Cerebellar nuclear complex (tissue), 1 donor: ENCODE data around the gene CACNB4.

Experiments
- DNase-seq, 2 experiments: peaks; one replicate each; lab custom pipeline; 2025; lab: John Stamatoyannopoulos, UW

CACNB4 gene

DNA sequence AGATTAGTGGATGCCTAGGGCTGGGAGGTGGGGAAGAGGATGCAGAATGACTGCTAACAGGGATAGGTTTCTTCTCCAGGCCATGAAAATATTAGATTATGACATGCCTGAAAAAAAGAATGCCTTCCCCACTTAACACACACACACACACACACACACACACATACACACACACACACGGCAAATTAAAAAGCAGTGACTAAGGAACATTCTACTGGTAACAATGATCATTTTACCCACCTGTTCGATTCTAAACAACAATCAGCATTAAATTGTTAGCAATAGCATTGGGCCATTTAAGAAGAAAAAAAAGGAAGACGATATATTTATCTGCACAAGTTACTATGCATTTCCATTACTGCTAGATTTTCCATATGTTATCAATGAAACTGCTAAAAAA is 10.8 kb downstream of the CACNB4 start:
- DNase-seq = no peak

DNA sequence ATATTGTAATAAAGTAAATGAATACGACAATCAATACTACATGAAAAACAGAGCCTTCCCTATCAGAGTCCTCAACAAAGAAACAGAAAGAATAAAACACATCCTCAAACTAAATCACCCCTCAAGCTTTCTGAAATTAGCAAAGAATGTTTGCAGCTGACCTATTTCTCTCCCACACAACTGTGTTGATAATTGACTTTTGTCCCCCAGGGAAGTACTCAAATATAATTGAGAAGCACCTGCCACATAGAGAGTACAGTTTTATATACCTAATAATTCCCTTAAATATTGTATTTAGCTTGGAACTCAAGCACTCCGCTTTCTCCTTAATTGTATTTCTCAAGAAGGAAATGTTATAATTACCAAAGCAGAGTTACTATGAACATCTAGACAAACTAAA is 12.6 kb downstream of the CACNB4 start:
- no peak for DNase-seq

DNA sequence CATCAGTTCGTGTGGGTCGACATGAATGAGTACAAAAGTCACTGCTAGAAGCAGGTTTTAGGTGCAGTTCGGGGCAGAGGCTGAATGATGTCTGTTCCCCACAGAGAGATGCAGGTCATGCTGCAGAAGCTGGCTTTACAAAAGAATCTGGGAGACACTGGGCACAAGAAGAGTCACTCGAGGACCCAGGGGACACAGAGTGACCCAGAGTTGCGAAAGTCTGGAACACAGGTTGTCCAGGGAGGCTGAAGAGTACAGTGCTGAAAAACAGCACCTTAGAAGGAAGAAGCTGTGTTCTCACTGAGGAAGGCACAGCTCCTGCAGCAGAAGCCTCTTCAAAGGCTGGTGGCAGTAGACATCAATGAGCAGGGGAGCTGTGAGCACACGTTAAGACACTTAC is 14.8 kb downstream of the CACNB4 start:
- DNase-seq = no peak

DNA sequence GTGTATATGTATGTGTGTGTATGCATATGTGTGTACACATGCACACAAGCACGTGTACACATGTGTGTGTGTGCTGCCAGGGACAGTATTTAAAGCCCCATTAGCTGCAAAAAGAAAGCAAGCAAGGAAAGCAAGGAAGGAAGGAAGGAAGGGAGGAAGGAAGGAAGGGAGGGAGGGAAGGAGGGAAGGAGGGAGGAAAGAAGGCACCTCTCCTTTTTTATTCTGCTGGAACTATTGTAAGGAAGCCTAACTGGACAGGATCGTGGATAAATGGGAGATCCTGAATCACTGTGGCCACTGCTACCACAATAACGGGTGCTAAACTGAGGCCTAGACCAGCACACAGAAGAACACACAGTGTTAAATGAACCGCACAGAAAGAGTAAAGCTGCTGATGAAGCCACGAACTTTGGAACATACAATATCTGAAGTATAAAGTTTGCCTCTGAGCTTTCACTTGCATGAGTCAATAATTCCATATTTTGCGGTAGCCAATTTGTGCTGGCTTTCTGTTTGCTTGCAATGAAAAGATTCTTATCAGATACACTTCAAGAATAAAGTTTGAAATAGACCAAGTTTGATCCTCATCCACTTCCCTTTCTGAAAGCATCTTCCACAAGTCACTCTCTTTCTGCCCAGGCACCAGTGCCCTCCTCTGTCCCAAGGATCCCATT is 15.5 kb downstream of the CACNB4 start:
- no peak for DNase-seq

DNA sequence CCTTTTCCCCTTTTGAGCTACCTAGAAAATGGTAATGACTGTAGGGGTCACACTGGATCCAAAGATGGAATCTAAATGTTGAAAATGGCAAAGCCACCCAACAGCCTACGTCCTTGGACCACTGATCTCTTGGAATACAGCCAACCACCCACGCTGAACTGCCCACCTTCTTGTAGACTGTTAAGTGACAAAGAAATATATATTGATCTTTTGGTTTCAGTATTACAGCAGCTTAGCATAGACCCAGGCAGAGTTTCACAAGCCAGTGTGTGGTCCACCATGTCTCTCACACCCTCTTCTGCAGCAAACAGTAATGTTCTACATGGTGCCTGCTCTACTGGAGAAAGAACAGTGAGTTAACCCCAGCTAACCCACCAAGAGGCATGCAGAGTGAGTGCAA is 20.2 kb downstream of the CACNB4 start:
- no peak for DNase-seq

DNA sequence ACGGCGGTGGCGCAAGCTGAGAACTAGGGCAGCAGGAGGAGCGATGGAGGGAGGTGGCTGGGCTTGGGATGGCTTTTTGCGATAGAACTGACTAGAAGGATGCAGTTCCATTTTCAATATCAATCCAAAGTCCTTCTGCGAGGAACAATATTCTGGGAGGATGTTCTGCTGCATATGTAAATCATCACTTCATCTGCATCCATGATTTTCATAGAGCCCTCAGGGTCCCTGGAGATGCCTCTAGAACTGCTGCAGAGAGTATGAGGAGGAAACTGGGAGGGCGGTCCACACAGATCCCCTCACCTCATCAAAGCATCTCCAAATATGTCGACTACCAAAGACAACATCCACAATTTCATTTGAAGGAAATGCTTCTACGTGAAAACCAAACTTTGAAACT is 20.8 kb downstream of the CACNB4 start:
- DNase-seq = no peak

DNA sequence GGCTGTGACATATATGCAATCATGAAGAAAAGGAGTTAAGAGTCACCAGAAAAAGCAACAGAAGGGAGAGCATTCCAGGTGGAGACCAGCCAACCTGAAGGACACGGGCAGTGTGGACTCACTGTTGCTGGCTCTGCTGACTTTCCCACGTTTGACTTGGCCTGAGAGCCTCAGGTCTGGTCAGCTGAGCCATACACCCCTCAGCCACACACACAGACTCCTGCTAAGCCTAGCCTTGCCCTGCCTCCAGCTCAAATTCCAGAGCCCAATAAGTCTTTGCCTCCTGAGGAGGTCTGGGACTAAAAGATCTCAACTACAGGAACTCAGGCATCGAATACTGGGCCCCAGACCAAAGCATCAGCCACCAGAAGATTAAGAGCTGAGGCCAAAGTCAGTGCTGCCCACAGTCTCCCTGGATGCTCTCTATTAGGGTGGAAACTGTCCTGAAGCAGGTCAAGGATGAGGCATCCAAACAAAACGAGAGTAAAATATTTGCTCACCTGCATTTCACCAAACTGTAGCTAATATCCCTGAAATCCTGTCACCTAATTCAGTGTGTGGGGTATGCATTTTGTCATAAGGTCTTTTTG is 23.3 kb downstream of the CACNB4 start:
- no peak for DNase-seq

DNA sequence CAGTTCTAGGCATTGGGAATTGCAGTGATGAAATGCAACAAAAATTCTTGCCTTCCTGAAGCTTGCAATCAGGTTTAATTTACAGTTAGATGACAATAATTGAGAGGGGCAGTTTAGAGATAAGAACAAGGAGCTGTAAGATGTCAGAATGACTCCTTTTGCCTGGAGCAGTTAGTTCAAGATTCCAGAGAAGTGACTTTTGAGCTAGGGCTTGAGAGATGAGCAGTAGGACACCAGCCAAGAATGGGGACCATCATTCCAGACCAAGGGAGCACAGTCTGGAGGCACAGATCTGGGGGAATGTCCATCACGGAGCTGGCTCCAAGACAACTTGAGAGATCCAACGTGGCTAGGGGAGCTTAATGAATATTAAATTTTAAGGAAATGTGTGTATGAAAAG is 26.8 kb downstream of the CACNB4 start:
- no peak for DNase-seq

DNA sequence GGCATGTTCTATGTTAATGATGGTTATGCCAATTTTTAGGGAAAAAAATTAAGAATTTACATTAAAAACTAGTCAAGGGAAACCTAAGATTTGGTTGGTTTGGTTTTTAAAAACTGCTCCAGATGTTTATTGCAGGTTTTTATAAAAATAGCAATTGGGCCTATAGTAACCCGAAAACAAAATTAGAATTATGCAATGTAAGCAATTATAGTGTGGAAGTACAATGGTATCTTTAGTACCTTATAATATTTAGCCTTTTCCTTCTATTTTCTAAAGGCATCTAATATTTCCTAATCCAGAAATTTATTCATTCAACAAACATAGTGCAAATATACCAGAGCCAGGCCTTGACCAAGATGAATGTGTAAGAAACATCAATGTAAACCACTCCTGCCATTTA is 27.3 kb downstream of the CACNB4 start:
- DNase-seq = no peak

DNA sequence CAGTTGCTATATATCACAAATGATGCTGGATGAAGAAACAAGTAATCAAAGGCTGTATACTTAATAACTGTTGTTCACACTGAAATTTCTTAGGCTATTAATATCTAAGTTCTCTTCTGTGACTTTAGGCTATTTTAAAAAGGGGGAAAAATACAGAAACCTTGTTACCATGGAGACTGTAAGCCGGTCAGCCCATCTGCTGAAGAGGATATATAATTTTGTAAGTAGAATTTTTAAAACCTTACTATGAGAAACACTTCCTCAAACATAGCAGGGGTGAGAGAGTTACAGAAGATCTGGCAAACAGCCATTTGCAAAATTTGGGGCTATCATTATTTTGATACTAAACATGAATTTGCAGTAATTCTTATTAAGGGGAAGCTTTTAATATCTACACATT is 27.8 kb downstream of the CACNB4 start:
- DNase-seq = no peak

DNA sequence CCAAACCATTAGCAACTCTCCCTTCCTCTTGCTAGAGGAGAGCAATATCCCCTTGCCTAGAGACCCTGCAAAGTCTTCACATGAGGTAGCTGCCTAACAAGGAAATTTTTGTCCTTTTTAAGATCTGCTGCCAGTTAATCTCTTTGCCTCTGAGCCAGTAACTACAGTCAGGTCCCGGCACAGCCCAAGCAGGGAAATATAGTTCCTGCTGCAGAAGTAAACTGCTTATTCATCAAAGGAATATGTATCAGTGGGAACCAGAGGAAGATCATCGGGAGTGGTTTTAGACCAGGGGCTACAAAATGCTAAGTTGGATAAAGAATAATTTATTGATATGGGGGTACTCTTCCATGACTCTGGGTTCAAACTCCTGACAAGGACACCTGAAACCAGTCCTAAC is 30.6 kb downstream of the CACNB4 start:
- no peak for DNase-seq

DNA sequence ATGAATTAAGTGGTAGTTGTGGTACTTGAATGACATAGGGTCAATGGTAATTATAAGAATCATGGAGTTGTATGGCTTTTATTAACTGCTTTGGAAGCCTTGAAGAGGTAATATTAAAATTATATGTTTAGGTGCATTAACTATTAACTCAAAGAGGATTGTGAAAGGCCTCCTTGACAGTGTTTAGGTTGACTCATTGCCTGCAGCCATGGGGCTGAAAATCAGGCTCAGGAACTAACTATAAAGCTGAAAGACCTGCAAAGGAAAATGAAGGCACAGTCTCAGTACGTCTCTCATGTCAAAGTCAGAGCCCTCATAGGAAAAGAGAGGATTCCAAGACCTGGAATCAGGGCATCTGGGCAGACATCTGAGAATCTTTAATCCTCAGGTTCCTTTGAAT is 31.0 kb downstream of the CACNB4 start:
- DNase-seq = no peak

DNA sequence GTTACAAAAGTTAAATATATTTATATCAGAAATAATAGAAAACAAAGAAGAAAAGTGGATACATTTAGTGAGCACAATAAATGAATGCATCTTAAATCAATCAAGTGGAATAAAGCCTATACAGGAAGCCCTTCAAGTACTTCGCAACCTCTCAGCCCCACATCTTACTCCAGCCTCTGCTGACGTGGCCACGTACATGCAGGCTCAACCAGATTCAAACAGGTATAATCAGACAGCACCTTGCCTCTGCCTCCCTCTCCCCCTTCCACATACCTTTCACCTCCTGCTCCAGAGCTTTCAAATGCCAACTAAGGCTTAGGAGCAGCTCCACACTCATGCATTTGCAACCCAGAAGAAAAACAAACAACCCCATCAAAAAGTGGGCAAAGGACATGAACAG is 32.9 kb downstream of the CACNB4 start:
- DNase-seq = no peak

DNA sequence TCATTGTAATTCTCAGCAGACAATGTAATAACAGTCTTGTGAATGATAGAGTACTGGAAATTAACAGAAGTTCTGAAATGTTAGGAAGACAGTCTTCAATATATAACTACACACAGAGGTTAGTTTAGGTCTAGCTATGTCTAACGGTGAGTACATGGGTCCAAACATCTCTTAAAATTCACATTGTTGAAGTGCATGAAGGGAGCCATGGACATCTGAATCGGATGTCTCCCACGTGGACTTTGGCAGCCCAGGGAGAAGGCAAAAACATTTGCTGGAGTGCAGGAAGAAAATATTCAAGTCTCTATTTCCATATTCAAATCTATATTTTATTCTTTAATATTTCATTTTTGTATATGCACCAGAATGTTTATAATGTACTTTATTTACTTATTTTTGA is 34.8 kb downstream of the CACNB4 start:
- DNase-seq = no peak

DNA sequence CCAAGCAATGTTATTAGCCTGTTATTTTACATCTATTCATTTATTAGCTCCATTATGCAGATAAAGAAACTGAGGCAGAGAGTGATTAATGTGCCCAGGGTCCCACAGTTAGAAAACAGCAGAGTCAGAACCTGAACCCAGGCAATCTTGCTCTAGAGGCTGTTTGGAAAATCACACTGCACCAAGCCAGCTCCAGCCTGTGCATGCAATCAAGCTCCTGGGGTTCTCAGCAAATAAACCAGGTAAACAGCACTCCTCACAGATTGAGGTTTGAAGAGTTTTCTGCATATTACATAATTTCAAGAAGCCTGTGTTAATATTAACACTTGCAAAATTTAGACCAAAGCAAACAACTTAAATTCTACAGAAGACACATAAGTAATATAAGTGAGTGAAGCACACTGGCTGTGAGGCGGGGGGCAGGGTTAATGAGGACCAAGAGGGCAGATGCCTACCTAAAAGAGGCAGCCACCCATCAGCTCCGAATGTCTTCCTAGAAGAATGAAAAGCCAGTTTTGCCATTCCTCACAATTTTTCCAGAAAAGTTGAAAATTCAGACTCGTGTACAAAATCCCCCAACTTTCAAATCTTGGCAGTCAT is 35.4 kb downstream of the CACNB4 start:
- no peak for DNase-seq

DNA sequence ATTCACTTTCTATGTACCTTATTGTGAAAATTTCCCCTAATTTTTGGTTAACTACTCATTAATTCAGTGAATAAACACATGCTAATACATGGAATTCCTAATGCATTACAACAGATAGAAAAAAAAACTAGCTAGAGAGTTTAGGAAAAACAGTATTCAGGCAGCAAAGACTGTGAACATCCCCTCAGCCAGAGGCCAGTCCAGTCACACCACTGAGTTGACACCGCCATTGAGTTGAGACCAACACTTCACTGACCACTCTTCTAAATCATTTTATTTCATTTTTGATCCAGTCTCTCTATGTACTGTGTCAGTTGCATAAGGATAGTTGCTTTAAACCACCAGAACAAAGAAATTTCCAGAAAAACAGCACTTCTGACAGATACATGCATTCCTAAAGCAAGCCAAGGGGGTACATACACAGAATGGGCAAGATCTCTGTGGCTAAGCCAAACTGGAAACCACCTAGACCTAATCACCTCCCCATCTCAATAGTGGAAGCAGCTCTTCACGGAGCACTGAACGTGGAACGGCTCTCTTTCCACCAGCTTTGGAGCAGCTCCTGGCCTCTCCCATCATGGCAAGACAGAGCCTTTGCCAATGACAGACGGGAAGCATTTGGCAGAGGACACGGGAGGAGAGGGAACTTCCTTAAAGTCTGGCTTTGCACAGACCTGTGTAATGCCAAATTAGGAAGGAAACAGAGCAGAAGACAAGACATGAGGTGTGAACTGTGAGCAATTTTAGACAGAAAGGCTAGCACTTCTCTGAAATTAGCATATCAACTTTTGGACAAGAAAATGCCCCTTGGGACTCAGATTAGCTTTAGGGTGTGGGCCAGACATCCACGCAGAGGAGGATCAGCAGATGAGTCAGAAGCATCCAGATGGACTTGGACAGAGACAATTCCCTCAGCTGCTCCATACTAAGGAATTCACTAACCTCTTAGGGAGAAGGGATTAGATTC is 36.4 kb downstream of the CACNB4 start:
- peak; percentile 80 to 94 for DNase-seq

DNA sequence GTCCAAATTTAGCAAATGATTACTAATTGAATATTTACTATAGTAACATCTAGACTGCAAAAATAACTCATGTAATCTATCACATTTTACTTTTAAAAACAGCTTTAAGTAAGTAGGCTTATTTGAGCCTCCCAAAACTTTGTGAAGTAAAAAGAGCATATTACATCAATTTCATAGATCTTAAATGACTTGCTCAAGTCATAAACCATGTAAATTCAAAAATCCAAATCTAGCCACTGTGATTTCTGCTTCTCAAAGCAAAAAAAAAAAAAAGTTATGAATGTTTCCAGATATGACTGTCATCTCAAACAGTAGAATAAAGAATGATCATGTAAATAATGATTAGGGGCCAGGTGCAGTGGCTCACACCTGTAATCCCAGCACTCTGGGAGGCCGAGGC is 37.5 kb downstream of the CACNB4 start:
- DNase-seq = no peak

DNA sequence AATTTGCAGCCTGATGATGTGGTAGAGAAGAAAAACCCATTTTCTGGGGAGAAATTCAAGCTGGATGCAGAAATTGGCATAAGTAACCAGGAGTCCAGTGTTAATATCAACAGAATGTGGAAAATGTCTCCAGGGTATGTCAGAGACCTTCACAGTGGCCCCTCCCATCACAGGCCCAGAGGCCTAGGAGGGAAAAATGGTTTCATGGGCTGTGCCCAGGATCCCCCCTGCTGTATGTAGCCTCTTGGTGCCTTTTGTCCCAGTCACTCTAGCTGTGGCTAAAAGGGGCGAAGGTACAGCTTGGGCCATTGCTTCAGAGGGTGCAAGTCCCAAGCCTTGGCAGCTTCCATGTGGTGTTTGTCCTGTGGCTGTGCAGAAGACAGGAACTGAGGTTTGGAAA is 40.2 kb downstream of the CACNB4 start:
- no peak for DNase-seq

DNA sequence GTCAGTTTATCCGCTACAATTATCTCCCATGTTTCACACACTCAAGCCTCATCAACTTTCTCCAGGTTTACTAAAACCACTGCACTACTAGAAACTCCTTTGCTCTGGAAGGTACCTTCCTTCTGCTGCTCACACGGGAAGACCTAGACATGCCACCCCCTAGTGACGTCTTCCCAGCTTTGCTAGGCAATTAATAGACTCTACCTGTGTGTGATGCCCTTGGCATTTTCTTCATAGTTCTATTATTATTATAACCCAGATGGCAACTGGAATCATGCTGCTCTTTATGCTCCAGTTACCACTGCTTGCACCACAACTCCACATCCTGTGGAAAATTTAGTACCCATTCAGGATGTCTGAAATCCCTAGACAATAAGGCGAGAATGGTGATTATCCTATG is 42.4 kb downstream of the CACNB4 start:
- DNase-seq = no peak

DNA sequence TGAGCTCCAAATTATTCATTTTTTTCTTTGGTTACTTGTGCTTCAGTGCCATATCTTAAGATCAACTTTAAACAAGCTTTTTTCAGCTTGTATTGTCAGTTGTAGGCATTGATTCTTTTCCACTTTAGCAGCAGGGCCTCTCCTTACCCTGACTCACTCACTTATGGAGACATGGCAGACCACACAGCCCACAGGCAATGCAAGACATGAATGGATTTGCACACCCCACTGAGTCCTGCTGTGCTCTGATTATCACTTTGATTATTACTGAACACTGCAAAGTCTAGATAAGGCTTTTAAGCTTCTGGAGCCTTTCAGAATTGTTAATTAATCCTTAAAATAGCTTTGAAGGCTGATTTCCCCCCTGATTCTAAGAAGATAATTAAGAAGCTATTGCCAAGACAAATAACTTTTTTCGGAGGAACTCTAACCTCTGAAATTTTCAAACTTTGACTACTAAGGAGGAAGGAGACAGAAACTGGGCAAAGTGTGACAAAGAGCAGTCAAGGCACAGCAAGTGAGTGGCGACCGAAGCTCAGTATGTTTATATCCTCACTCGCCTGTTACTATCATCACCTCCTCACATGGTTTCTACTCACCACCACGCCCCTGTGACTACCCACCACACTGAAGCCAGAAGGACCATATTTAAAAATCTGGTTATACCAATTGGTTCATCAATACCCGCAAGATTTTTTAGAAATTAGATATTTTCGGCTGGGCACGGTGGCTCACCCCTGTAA is 43.3 kb downstream of the CACNB4 start:
- DNase-seq = no peak

DNA sequence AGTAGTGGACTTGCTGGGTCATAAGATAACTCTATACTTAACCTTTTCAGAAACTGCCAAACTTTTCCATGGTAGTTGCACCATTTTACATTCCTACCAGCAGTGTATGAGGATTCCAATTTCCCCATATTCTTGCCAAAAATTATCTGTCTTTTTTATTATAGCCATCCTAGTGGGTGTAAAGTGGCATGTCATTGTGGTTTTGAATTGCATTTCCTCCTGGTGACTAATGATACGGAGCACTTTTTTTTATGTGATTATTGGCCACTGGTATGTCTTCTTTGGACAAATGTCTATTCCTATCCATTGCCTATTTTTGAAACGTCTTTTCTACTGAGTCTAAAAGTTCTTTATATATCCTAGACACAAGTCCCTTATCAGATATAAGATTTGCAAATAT is 44.3 kb downstream of the CACNB4 start:
- no peak for DNase-seq

DNA sequence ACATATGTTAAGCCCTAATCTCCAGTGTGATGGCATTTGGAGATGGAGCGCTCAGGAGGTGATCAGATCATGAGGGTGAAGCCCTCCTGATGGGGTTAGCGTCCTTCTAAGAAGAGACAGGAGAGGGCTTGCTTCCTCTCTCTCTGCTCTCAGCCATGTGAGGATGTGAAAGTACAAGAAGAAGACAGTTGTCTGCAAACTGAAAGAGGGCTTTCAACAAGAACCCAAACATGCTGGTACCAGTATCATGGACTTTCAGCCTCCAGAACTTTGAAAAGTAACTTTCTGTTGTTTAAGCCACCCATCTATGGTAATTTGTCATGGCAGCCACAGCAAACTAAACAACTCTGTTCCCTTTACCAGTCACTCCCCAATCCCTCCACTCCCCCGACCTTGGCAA is 47.4 kb downstream of the CACNB4 start:
- DNase-seq = no peak
